ENCODE data around the gene FIG4. TPM values are rescaled to one million over a fixed set of nuclear protein-coding genes. Genes with fewer than 3 reads are reported as not detected.

Gene FIG4
- total and polyA plus RNA-seq, 2 of the 4 experiments (the other 2 are of a cell fraction): 12.1 to 15.4 TPM

- no peaks in the 10 kb centered on the region for H3K36me3 ChIP-seq (ENCODE audit: control insufficient read depth, insufficient read depth, low read length)
- no peak overlapping the region for H2AFZ ChIP-seq (replicated peaks; ENCODE audit: low read length, poor library complexity)
- H3K27ac ChIP-seq (ENCODE audit: insufficient read depth, low read length): no peak overlapping the region
- in situ Hi-C loops (cut with MboI; ENCODE audit: low sequenced_read_pairs) (no loop called here), dilution Hi-C loops (cut with HindIII; ENCODE audit: low sequenced_read_pairs, unreplicated experiment) (no loop called here), intact Hi-C loops (cut with micrococcal nuclease) (no loop called here)
- no peak overlapping the region for H4K5ac ChIP-seq (ENCODE audit: low read depth, low read length)
- H4K20me1 ChIP-seq (ENCODE audit: insufficient read depth, low read length): no peaks in the 10 kb centered on the region
- H3K9me1 ChIP-seq (ENCODE audit: insufficient read depth, low read length): no peaks in the 10 kb centered on the region
- no TSS peak for BruUV-seq (replicated peaks)
- H2BK15ac ChIP-seq (ENCODE audit: low read depth, low read length): no peak overlapping the region
- peak; percentile 33 for DNase-seq
- H3K18ac ChIP-seq (ENCODE audit: low read depth, low read length): no peak overlapping the region
- CTCF ChIA-PET: no interaction called here
- H2AK9ac ChIP-seq (replicated peaks; ENCODE audit: low read depth, low read length, poor library complexity): no peak overlapping the region
- no peak overlapping the region for H2BK120ac ChIP-seq (ENCODE audit: low read depth, low read length)
- H3K14ac ChIP-seq (replicated peaks; ENCODE audit: low read depth, low read length): no peak overlapping the region
- H3K9me3 ChIP-seq (ENCODE audit: control insufficient read depth, insufficient read depth, low read length): no peaks in the 10 kb centered on the region
- TF ChIP-seq USF2 (IDR thresholded peaks at IDR 0.05; ENCODE audit: low read depth, low read length): no peak
- TF ChIP-seq POLR2A (IDR thresholded peaks at IDR 0.05; ENCODE audit: low read depth, low read length): no peak
- TF ChIP-seq RCOR1 (IDR thresholded peaks at IDR 0.05; ENCODE audit: insufficient replicate concordance, low read length): no peak
- TF ChIP-seq MAFK (IDR thresholded peaks at IDR 0.05; ENCODE audit: low read depth, low read length): no peak
- no peaks in the 10 kb centered on the region for H3K79me1 ChIP-seq (ENCODE audit: low read depth in 1 of 2, low read length in 2 of 2)
- no peak overlapping the region for H2BK20ac ChIP-seq (ENCODE audit: low read depth, low read length)
- no peak for ATAC-seq (ENCODE audit: low read depth)
- no peak overlapping the region for H2AK5ac ChIP-seq (ENCODE audit: low read depth, low read length)
- H4K91ac ChIP-seq (ENCODE audit: insufficient read depth, low read depth, low read length): no peak overlapping the region
- POLR2A ChIA-PET (ENCODE audit: unreplicated experiment): no interaction called here
- no peak overlapping the region for H3K4me2 ChIP-seq (ENCODE audit: low read depth, low read length)
- H4K8ac ChIP-seq (ENCODE audit: low read depth in 2 of 2, low read length in 2 of 2): no peak overlapping the region
- H3K4me1 ChIP-seq (ENCODE audit: control insufficient read depth, insufficient read depth, low read length): peaks cover 2% of the 10 kb centered on the region
- no peak overlapping the region for H3K23ac ChIP-seq (ENCODE audit: low read depth, low read length)
- no peak overlapping the region for H2BK5ac ChIP-seq (ENCODE audit: low read depth, low read length, poor library complexity, severe bottlenecking)
- H3K56ac ChIP-seq (ENCODE audit: extremely low read depth, insufficient read depth, low read length): no peak overlapping the region
- H3K4me3 ChIP-seq (ENCODE audit: insufficient read depth, low read depth, low read length): no peak overlapping the region
- no peak overlapping the region for H3K9ac ChIP-seq (ENCODE audit: low read depth, low read length)
- no peak overlapping the region for H3K4ac ChIP-seq (ENCODE audit: low read depth, low read length)
- H3K27me3 ChIP-seq (ENCODE audit: control insufficient read depth, insufficient read depth, low read length): no peaks in the 10 kb centered on the region
- WGBS, 2 experiments (ENCODE audit: extremely low coverage in 2 of 2, insufficient read length in 1 of 2): no CpG with 5 or more reads among the region's 2 CpGs
Measured at GRCh38 chr6:109760208-109760607, 69.1 kb downstream of the FIG4 start.
